ENCODE data around the gene MYL2.

DNA sequence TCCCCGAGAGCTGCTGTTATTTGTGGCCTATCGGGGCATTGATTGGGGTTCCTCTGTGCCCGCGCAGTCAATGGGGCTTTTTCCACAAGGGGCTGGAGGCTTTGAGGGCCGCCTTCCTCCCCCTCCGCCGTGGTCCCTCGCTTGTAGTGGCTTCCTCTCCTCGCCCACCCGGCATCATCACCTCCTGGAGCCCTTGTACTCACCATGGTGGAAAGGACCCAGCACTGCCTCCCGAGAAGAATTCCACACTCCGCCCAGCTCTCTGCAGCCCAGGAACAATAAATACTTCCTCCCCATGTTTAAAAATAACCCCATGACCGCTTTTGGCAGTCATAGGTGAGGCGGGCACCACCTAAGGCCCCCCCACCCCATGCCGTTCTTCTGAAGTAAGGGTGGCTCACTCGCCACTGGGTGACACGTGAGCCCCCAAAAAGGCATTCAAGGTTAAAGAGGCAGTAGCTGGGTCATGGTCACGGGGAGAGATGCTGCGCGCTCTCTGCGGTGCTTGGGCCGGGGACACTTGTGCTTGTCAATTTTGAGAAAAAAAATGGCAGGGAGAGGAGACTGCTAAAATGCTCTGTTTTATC is at the start of gene MYL2:
- no peak for TF ChIP-seq NFIC (IDR thresholded peaks at IDR 0.05; ENCODE audit: low read depth, low read length)
- TF ChIP-seq, protein P1, sequence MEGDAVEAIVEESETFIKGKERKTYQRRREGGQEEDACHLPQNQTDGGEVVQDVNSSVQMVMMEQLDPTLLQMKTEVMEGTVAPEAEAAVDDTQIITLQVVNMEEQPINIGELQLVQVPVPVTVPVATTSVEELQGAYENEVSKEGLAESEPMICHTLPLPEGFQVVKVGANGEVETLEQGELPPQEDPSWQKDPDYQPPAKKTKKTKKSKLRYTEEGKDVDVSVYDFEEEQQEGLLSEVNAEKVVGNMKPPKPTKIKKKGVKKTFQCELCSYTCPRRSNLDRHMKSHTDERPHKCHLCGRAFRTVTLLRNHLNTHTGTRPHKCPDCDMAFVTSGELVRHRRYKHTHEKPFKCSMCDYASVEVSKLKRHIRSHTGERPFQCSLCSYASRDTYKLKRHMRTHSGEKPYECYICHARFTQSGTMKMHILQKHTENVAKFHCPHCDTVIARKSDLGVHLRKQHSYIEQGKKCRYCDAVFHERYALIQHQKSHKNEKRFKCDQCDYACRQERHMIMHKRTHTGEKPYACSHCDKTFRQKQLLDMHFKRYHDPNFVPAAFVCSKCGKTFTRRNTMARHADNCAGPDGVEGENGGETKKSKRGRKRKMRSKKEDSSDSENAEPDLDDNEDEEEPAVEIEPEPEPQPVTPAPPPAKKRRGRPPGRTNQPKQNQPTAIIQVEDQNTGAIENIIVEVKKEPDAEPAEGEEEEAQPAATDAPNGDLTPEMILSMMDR (IDR thresholded peaks at IDR 0.05 in 2 of 3, conservative IDR thresholded peaks at IDR 0.05 in 1 of 3; ENCODE audit: control insufficient read depth in 2 of 3, extremely low read depth in 1 of 3, insufficient read depth in 1 of 3, low read depth in 3 of 3, low read length in 3 of 3): no peak
- no peak for TF ChIP-seq POLR2A (IDR thresholded peaks at IDR 0.05; ENCODE audit: low read depth, low read length)
- no peak for TF ChIP-seq ZNF274 (IDR thresholded peaks at IDR 0.05; ENCODE audit: insufficient read depth, insufficient read length)
- TF ChIP-seq, protein P2, sequence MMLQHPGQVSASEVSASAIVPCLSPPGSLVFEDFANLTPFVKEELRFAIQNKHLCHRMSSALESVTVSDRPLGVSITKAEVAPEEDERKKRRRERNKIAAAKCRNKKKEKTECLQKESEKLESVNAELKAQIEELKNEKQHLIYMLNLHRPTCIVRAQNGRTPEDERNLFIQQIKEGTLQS (IDR thresholded peaks at IDR 0.05; ENCODE audit: borderline replicate concordance, extremely low read depth, low read depth, low read length): no peak
- no peak for TF ChIP-seq NRF1 (conservative IDR thresholded peaks at IDR 0.05; ENCODE audit: low read depth, low read length)
- no peak for TF ChIP-seq POLR2AphosphoS5 (IDR thresholded peaks at IDR 0.05; ENCODE audit: low read length)
- no peak for TF ChIP-seq MXI1 (IDR thresholded peaks at IDR 0.05; ENCODE audit: low read depth, low read length)
- TF ChIP-seq PAX5 (IDR thresholded peaks at IDR 0.05; ENCODE audit: borderline replicate concordance, low read depth, low read length): no peak
- TF ChIP-seq, protein P3, sequence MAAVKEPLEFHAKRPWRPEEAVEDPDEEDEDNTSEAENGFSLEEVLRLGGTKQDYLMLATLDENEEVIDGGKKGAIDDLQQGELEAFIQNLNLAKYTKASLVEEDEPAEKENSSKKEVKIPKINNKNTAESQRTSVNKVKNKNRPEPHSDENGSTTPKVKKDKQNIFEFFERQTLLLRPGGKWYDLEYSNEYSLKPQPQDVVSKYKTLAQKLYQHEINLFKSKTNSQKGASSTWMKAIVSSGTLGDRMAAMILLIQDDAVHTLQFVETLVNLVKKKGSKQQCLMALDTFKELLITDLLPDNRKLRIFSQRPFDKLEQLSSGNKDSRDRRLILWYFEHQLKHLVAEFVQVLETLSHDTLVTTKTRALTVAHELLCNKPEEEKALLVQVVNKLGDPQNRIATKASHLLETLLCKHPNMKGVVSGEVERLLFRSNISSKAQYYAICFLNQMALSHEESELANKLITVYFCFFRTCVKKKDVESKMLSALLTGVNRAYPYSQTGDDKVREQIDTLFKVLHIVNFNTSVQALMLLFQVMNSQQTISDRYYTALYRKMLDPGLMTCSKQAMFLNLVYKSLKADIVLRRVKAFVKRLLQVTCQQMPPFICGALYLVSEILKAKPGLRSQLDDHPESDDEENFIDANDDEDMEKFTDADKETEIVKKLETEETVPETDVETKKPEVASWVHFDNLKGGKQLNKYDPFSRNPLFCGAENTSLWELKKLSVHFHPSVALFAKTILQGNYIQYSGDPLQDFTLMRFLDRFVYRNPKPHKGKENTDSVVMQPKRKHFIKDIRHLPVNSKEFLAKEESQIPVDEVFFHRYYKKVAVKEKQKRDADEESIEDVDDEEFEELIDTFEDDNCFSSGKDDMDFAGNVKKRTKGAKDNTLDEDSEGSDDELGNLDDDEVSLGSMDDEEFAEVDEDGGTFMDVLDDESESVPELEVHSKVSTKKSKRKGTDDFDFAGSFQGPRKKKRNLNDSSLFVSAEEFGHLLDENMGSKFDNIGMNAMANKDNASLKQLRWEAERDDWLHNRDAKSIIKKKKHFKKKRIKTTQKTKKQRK (IDR thresholded peaks at IDR 0.05; ENCODE audit: low read depth, low read length): no peak
- no peak for TF ChIP-seq CBFB (IDR thresholded peaks at IDR 0.05; ENCODE audit: low read depth)
- TF ChIP-seq TBL1XR1 (IDR thresholded peaks at IDR 0.05; ENCODE audit: low read depth, low read length): no peak
- no peak for TF ChIP-seq MYC (IDR thresholded peaks at IDR 0.05; ENCODE audit: insufficient read depth, insufficient read length, insufficient replicate concordance, low read length, severe bottlenecking)
- TF ChIP-seq CEBPB (IDR thresholded peaks at IDR 0.05; ENCODE audit: borderline replicate concordance in 1 of 2, low read depth in 2 of 2, low read length in 2 of 2): no peak

Measured in GM12878 (cell line).